Activated naive CD4-positive, alpha-beta T cell treated with anti-CD3 and anti-CD28 coated beads for 36 hours (primary cell): Measurements from ENCODE around the gene ZC3H4. TPM values are rescaled to one million over a fixed set of nuclear protein-coding genes. Genes with fewer than 3 reads are reported as not detected.
A peak's percentile ranks its signal among the peaks of the same experiment; 100 is the strongest.

Experiments used
- CTCF ChIA-PET: fragments of 350-600 bp; sonication (Branson Sonifier 250); formaldehyde crosslinking; loops from one replicate; lab custom pipeline; 2021; ENCODE audit warnings: antibody characterized with exemption; lab: Charles Lee
- DNase-seq: peaks from one replicate; pipeline ENCODE4 v3.0.0-alpha.2; 2020
- H3K27ac Mint-ChIP-seq: one replicate; pipeline ENCODE4 v1.8.0; 2021; ENCODE audit warnings: mild to moderate bottlenecking, mixed read lengths
- H3K27me3 Mint-ChIP-seq: one replicate; pipeline ENCODE4 v1.8.0; 2021; ENCODE audit warnings: low read depth, mixed read lengths
- H3K36me3 Mint-ChIP-seq: one replicate; pipeline ENCODE4 v1.8.0; 2021; ENCODE audit warnings: low read depth, mixed read lengths
- H3K4me1 Mint-ChIP-seq: one replicate; pipeline ENCODE4 v1.8.0; 2021; ENCODE audit warnings: low read depth, mixed read lengths
- H3K4me3 Mint-ChIP-seq: one replicate; pipeline ENCODE4 v1.8.0; 2021; ENCODE audit warnings: mild to moderate bottlenecking, moderate library complexity, mixed read lengths
- H3K9me3 Mint-ChIP-seq: one replicate; pipeline ENCODE4 v1.8.0; 2021; ENCODE audit warnings: mixed read lengths
- intact Hi-C: fragments of 100-400 bp; cut with micrococcal nuclease; formaldehyde crosslinking; loops from one replicate; pipeline ENCODE4 v1.15.1; 2023
- total RNA-seq, 2 experiments: library from RNA; stranded (reverse); gene quantifications; one replicate each; pipeline ENCODE4 v1.2.3, GENCODE V29; 2021

Gene ZC3H4
- total RNA-seq, 2 experiments from 2014 or later: 46.0 to 48.8 TPM

DNA sequence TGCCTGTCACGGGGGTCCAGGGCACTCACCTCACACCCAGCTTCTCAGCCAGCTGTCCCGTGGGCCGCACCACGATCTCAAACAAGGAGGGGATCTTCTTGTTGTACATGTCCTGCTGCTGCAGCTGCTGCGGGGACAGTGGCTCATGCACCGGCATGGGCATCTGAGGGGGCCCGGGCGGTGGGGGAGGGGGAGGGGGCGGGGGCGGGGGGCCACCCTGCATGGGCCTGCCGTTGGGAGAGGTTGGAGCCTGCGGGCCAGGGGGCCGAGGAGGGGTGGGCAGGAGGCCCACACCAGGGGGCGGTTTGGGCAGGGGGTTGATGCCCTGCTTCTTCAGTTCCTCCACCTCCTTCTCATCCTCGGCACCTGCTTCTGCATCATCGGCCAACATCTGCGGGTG lies 41.3 kb downstream of the ZC3H4 start:
- Mint-ChIP-seq H3K27ac (no peak overlapping the region), H3K4me1 (peaks cover 3% of the 10 kb centered on the region), H3K4me3 (no peak overlapping the region), H3K27me3 (no peaks in the 10 kb centered on the region), H3K36me3 (peaks cover 37% of the 10 kb centered on the region), H3K9me3 (no peaks in the 10 kb centered on the region)
- CTCF ChIA-PET: interaction anchor here (1.4 kb wide), 1 partner anchor 59 kb away, joined by 5 read pairs; no protein-coding TSS in a partner anchor
- DNase-seq: no peak
- intact Hi-C loops: no loop called here

GRCh38 chr19:47071731-47072130 lies 41.8 kb downstream of the ZC3H4 start:
- H3K27ac Mint-ChIP-seq: no peak overlapping the region
- no peaks in the 10 kb centered on the region for H3K27me3 Mint-ChIP-seq
- H3K9me3 Mint-ChIP-seq: no peaks in the 10 kb centered on the region
- H3K4me1 Mint-ChIP-seq: peaks cover 3% of the 10 kb centered on the region
- H3K4me3 Mint-ChIP-seq: no peak overlapping the region
- peaks cover 34% of the 10 kb centered on the region for H3K36me3 Mint-ChIP-seq
- intact Hi-C loops: no loop called here
- CTCF ChIA-PET: interaction anchor here (1.4 kb wide), 1 partner anchor 59 kb away, joined by 5 read pairs; no protein-coding TSS in a partner anchor
- no peak for DNase-seq

GRCh38 chr19:47070756-47071155 lies 42.8 kb downstream of the ZC3H4 start:
- no peak for DNase-seq
- H3K4me1 Mint-ChIP-seq: peaks cover 3% of the 10 kb centered on the region
- no peak overlapping the region for H3K4me3 Mint-ChIP-seq
- CTCF ChIA-PET: no interaction called here
- H3K27ac Mint-ChIP-seq: peak overlapping the region; percentile 51
- H3K27me3 Mint-ChIP-seq: no peaks in the 10 kb centered on the region
- intact Hi-C loops: no loop called here
- H3K36me3 Mint-ChIP-seq: peaks cover 32% of the 10 kb centered on the region
- H3K9me3 Mint-ChIP-seq: no peaks in the 10 kb centered on the region

DNA sequence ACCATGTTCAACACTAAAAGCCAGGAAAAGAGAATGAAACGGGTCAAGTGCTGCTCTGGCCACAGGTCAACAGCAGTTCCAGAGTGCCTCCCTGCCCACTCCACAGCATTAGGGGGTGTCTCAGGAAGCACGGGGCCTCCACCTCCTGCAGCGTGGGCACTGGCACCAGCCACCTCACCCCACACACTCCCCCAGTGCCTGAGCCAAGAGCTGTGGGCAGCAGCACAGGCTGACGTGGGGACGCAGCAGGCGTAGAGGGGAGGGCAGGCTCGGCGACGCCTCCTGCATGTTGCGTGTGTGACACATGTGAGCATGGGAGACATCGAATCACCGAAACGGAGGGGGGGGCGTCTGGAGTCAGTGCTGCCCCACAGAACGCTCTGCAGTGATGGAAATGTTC lies 43.8 kb downstream of the ZC3H4 start:
- Mint-ChIP-seq H3K4me1 (no peaks in the 10 kb centered on the region), H3K36me3 (peaks cover 26% of the 10 kb centered on the region), H3K27ac (no peak overlapping the region), H3K9me3 (no peaks in the 10 kb centered on the region), H3K27me3 (no peaks in the 10 kb centered on the region), H3K4me3 (no peak overlapping the region)
- CTCF ChIA-PET: no interaction called here
- no peak for DNase-seq
- intact Hi-C loops: no loop called here

- CTCF ChIA-PET: interaction anchor here (0.9 kb wide), 1 partner anchor 8 kb away, joined by 3 read pairs; no protein-coding TSS in a partner anchor
- H3K27me3 Mint-ChIP-seq: no peaks in the 10 kb centered on the region
Observed at GRCh38 chr19:47068876-47069406, 44.6 kb downstream of the ZC3H4 start.

GRCh38 chr19:47068246-47068645 lies 45.3 kb downstream of the ZC3H4 start:
- intact Hi-C loops: no loop called here
- Mint-ChIP-seq H3K36me3 (peaks cover 24% of the 10 kb centered on the region), H3K4me1 (no peaks in the 10 kb centered on the region), H3K9me3 (no peaks in the 10 kb centered on the region), H3K4me3 (no peak overlapping the region), H3K27me3 (no peaks in the 10 kb centered on the region), H3K27ac (no peak overlapping the region)
- DNase-seq: no peak
- CTCF ChIA-PET: interaction anchor here (0.5 to 1.2 kb wide), 3 partner anchors 11 to 560 kb away, joined by 3 to 6 read pairs (median 3); no protein-coding TSS in a partner anchor

More at GRCh38 chr19:47068876-47069406, 44.6 kb downstream of the ZC3H4 start:
- DNase-seq: no peak
- Mint-ChIP-seq H3K27ac (no peak overlapping the region), H3K9me3 (no peaks in the 10 kb centered on the region), H3K36me3 (peaks cover 24% of the 10 kb centered on the region), H3K4me3 (no peak overlapping the region), H3K4me1 (no peaks in the 10 kb centered on the region)
- intact Hi-C loops: no loop called here

DNA sequence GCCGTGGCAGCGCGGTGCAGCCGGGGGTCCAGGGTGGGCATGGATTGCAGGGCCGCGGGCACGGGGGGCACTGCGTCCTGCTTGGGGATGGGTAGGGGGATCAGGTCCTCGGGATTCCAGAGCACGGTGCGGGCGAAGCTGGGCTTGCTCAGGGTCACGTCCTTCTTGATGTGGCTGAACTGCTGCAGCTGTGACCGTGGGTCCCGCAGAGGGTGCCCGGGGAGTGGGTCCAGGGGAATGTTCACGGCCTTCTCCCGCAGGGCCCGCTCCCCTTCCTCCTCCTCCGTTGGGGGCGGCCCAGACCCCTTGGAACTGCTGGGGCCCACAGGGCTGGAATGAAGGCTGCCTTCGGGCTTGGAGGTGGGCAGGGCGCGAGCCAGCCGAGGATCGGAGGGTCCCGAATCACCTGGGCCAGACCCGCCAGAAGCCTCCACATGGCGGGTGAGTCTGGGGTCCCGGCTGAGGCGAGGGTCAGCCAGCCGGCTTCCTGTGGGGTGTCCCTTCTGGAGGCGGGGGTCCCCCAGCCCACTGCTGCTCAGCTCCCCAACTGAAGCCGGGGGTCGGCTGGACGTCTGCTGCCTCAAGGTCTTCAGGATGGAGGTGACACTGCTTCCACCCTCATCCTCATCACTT lies 46.2 kb downstream of the ZC3H4 start:
- no peak overlapping the region for H3K27ac Mint-ChIP-seq

GRCh38 chr19:47066376-47067214 lies 47.0 kb downstream of the ZC3H4 start:
- intact Hi-C loops: no loop called here
- H3K9me3 Mint-ChIP-seq: no peaks in the 10 kb centered on the region
- no peak overlapping the region for H3K4me3 Mint-ChIP-seq
- DNase-seq: no peak
- H3K27ac Mint-ChIP-seq: no peak overlapping the region
- H3K27me3 Mint-ChIP-seq: no peaks in the 10 kb centered on the region
- CTCF ChIA-PET: no interaction called here
- H3K36me3 Mint-ChIP-seq: peaks cover 21% of the 10 kb centered on the region
- no peaks in the 10 kb centered on the region for H3K4me1 Mint-ChIP-seq

More for the DNA sequence above, 46.2 kb downstream of the ZC3H4 start:
- H3K36me3 Mint-ChIP-seq: peaks cover 21% of the 10 kb centered on the region
- DNase-seq: no peak
- CTCF ChIA-PET: interaction anchor here (1.0 to 1.2 kb wide), 2 partner anchors 12 to 54 kb away, joined by 3 to 6 read pairs; no protein-coding TSS in a partner anchor
- no peaks in the 10 kb centered on the region for H3K9me3 Mint-ChIP-seq
- H3K4me1 Mint-ChIP-seq: no peaks in the 10 kb centered on the region
- H3K27me3 Mint-ChIP-seq: no peaks in the 10 kb centered on the region
- intact Hi-C loops: no loop called here
- no peak overlapping the region for H3K4me3 Mint-ChIP-seq

- H3K4me3 Mint-ChIP-seq: no peak overlapping the region
- no peaks in the 10 kb centered on the region for H3K27me3 Mint-ChIP-seq
- no peaks in the 10 kb centered on the region for H3K4me1 Mint-ChIP-seq
- H3K36me3 Mint-ChIP-seq: peaks cover 10% of the 10 kb centered on the region
- DNase-seq: no peak
- H3K9me3 Mint-ChIP-seq: no peaks in the 10 kb centered on the region
- H3K27ac Mint-ChIP-seq: no peak overlapping the region
- CTCF ChIA-PET: no interaction called here
- intact Hi-C loops: no loop called here
Observed at GRCh38 chr19:47065242-47065641, 48.3 kb downstream of the ZC3H4 start.

- intact Hi-C loops: no loop called here
- Mint-ChIP-seq H3K4me1 (no peaks in the 10 kb centered on the region), H3K4me3 (no peak overlapping the region), H3K27ac (no peak overlapping the region), H3K27me3 (no peaks in the 10 kb centered on the region), H3K36me3 (peaks cover 4% of the 10 kb centered on the region), H3K9me3 (no peaks in the 10 kb centered on the region)
- CTCF ChIA-PET: no interaction called here
- DNase-seq: no peak
Observed at GRCh38 chr19:47063874-47064273, 49.7 kb downstream of the ZC3H4 start.

GRCh38 chr19:47058621-47059022 lies 55.0 kb downstream of the ZC3H4 start:
- H3K4me1 Mint-ChIP-seq: no peaks in the 10 kb centered on the region
- peaks cover 1% of the 10 kb centered on the region for H3K36me3 Mint-ChIP-seq
- no peaks in the 10 kb centered on the region for H3K9me3 Mint-ChIP-seq
- H3K27me3 Mint-ChIP-seq: no peaks in the 10 kb centered on the region
- no peak for DNase-seq
- intact Hi-C loops: no loop called here
- no peak overlapping the region for H3K27ac Mint-ChIP-seq
- CTCF ChIA-PET: interaction anchor here (0.6 to 1.4 kb wide), 3 partner anchors 20 to 250 kb away, joined by 3 to 4 read pairs (median 3); no protein-coding TSS in a partner anchor
- H3K4me3 Mint-ChIP-seq: no peak overlapping the region

GRCh38 chr19:47057328-47057727 lies 56.2 kb downstream of the ZC3H4 start:
- DNase-seq: no peak
- Mint-ChIP-seq H3K4me1 (no peaks in the 10 kb centered on the region), H3K27me3 (no peaks in the 10 kb centered on the region), H3K9me3 (no peaks in the 10 kb centered on the region), H3K36me3 (no peaks in the 10 kb centered on the region), H3K27ac (no peak overlapping the region), H3K4me3 (no peak overlapping the region)
- intact Hi-C loops: no loop called here
- CTCF ChIA-PET: interaction anchor here (0.7 kb wide), 2 partner anchors 19 to 71 kb away, joined by 3 read pairs; no protein-coding TSS in a partner anchor
